ENCODE results near the gene DBP.
"Not testable (repeated sequence)": the region's sequence is repeated elsewhere in the genome, so short reads cannot be mapped to it uniquely, and the experiment has no call there.

DBP gene

DNA sequence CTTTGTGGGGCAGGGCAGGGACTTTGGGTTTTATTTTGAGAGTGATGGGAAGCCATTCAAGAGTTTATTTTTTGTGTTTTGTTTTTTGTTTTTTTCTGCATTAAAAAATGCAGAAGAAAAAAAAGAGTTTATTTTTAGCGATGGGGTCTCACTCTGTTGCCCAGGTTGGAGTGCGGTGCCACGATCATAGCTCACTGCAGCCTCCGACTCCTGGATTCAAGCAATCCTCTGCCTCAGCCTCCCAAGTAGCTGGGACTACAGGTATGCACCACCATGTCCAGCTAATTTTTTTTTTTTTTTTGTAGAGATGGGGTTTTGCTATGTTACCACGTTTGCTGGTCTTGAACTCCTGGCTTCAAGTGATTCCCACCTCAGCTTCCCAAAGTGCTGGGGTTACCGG, 21.3 kb upstream of the DBP start:
- no peak overlapping the region for H3K4me3 ChIP-seq (replicated peaks in 1 of 2; ENCODE audit: low read depth in 2 of 2, low read length in 2 of 2)
- TF ChIP-seq, protein P1, sequence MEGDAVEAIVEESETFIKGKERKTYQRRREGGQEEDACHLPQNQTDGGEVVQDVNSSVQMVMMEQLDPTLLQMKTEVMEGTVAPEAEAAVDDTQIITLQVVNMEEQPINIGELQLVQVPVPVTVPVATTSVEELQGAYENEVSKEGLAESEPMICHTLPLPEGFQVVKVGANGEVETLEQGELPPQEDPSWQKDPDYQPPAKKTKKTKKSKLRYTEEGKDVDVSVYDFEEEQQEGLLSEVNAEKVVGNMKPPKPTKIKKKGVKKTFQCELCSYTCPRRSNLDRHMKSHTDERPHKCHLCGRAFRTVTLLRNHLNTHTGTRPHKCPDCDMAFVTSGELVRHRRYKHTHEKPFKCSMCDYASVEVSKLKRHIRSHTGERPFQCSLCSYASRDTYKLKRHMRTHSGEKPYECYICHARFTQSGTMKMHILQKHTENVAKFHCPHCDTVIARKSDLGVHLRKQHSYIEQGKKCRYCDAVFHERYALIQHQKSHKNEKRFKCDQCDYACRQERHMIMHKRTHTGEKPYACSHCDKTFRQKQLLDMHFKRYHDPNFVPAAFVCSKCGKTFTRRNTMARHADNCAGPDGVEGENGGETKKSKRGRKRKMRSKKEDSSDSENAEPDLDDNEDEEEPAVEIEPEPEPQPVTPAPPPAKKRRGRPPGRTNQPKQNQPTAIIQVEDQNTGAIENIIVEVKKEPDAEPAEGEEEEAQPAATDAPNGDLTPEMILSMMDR (IDR thresholded peaks at IDR 0.05; ENCODE audit: low read depth, low read length): no peak
- DNase-seq (ENCODE audit: low read depth in 2 of 2): no peak

GRCh38 chr19:48657828-48658227, 20.6 kb upstream of the DBP start:
- H3K4me3 ChIP-seq (replicated peaks in 1 of 2; ENCODE audit: low read depth in 2 of 2, low read length in 2 of 2); DNase-seq (ENCODE audit: low read depth in 2 of 2): not testable (repeated sequence)

DNA sequence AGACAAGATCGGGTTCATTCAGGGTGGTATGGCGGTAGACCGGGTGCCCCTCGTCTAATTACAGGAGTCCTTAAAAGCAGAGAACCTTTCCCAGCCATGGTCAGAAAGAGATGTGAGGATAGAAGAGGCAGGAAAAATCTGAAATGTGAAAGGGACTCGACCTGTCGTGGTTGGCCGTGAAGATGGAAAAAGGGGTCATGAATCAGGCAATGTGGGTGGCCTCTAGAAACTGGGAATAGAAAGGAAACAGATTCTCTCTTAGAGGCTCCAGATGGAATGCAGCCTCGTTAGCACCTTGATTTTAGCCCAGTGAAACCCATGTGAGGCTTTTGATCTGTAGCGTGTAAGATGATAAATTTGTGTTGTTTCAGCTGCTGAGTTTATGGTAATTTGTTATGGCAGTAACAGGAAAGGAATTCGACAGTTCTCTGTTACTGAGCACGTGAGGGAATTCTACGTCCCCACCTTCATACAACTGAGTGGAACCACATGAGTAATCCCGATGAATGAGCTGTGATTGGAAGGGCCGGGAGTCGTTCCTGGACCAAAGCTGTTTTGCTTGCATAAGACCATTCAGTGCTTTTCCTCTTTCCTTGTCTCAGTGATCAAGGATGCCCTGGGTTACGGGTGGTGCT, 19.8 kb upstream of the DBP start:
- no peak overlapping the region for H3K4me3 ChIP-seq (replicated peaks in 1 of 2; ENCODE audit: low read depth in 2 of 2, low read length in 2 of 2)
- peak; percentile 79 to 91 for DNase-seq (ENCODE audit: low read depth in 2 of 2)
- TF ChIP-seq, protein P1 (IDR thresholded peaks at IDR 0.05; ENCODE audit: low read depth, low read length): no peak

GRCh38 chr19:48654299-48655059, 17.3 kb upstream of the DBP start:
- TF ChIP-seq, protein P1 (IDR thresholded peaks at IDR 0.05; ENCODE audit: low read depth, low read length): no peak
- no peak for DNase-seq (ENCODE audit: low read depth in 2 of 2)
- H3K4me3 ChIP-seq (replicated peaks in 1 of 2; ENCODE audit: low read depth in 2 of 2, low read length in 2 of 2): no peak overlapping the region

DNA sequence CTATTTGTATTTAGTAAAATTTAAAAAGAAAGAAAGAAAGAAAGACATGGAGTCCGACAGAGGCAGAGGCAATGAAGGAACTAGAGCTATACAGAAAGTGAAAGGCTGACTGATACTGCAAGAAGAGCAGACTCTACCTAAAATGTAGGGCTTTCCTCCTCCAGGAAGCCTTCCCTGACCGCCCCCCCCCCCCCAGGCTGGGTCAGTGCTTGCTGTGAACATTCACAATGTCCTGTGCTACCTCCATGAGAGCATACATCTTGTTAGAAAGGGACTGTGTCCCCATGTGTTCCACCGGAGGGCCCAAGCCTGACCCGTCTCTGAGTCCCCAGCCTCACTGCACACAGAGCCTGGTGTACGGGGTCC, 14.5 kb upstream of the DBP start:
- no peak for DNase-seq (ENCODE audit: low read depth in 2 of 2)
- no peak overlapping the region for H3K4me3 ChIP-seq (replicated peaks in 1 of 2; ENCODE audit: low read depth in 2 of 2, low read length in 2 of 2)
- TF ChIP-seq, protein P1 (IDR thresholded peaks at IDR 0.05; ENCODE audit: low read depth, low read length): no peak

- TF ChIP-seq, protein P1 (IDR thresholded peaks at IDR 0.05; ENCODE audit: low read depth, low read length): no peak
- H3K4me3 ChIP-seq (replicated peaks in 1 of 2; ENCODE audit: low read depth in 2 of 2, low read length in 2 of 2): no peak overlapping the region
- no peak for DNase-seq (ENCODE audit: low read depth in 2 of 2)
Observed at GRCh38 chr19:48650974-48651682, 13.9 kb upstream of the DBP start.

DNA sequence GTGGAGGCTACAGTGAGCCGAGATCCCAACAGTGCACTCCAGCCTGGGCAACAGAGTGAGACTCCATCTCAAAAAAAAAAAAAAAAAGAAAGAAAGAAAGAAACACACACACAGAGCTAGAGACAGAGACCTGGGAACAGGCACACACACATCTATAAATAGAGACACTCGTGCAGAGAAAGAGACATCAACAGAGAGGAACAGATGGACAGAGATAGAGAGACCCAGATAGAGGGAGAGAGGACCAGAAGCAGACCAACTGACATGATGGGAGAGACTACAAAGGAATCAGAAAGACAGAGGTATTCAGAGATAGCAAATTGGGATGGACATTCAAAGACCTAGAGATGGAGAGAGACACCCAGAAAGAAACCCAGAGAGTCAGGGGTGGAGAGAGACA, 11.0 kb upstream of the DBP start:
- TF ChIP-seq, protein P1 (IDR thresholded peaks at IDR 0.05; ENCODE audit: low read depth, low read length): no peak
- no peak overlapping the region for H3K4me3 ChIP-seq (replicated peaks in 1 of 2; ENCODE audit: low read depth in 2 of 2, low read length in 2 of 2)
- no peak for DNase-seq (ENCODE audit: low read depth in 2 of 2)

Data from cardiac fibroblast (primary cell).